Posterior vena cava (tissue), 2 donors: ENCODE results near the gene NKX2-1. TPM values are rescaled to one million over a fixed set of nuclear protein-coding genes. Genes with fewer than 3 reads are reported as not detected.

Source experiments
- DNase-seq: peaks from one replicate; pipeline ENCODE4 v3.0.0-alpha.2; 2020; ENCODE audit warnings: low spot score
- intact Hi-C, 2 donors: fragments of 100-400 bp; cut with DNase I; formaldehyde crosslinking; loops; one replicate each; pipeline versions ENCODE4 v1.14.1 to v1.14.2; 2022 to 2023
- total RNA-seq, 2 donors: library from RNA; stranded (reverse); fragmentation: NEBNext Ultra II Directional; extraction: Animal tissue kit (Norgen Biotek cat#: 25700); gene quantifications; one replicate each; pipeline ENCODE4 v1.2.1, GENCODE V29; 2021
- donor health status: DM: yes; HTN: yes; CAD: no.
- donor health status: DM: yes; HTN: yes; CAD: no.

The NKX2-1 gene
- total RNA-seq, 2 donors from 2014 or later = not detected

GRCh38 chr14:36518586-36519430, 1.2 kb downstream of the NKX2-1 start:
- intact Hi-C loops = no loop called here
- no peak for DNase-seq

DNA sequence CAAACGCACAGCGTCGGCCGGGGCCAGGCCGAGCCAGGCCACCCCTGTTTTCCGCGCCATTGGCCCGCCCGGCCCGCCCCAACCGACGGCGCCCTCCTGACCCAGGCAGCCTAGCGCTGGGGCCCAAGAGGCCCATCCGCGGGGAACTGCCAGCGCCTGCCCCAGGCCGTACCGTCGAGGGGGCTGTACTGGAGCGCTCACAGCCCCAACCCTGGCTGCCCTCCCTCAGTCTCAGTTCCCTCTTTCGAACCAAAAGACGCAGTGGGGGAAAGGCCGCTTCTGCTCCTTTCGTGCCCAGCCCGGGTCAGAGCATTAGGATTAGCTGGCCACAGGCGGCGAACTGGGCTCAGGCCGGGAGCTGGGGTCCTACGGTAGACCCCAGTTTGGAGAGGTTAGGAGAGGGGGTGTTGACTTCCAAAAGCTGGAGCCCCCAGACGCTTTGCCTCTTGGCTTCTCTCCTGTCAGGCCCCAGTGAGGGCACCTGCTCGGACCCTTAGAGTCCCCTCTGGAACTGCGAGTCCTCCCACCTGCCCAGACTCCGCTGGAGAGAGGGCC, 1.9 kb downstream of the NKX2-1 start:
- intact Hi-C loops = no loop called here
- DNase-seq = no peak

GRCh38 chr14:36517242-36518030, 2.6 kb downstream of the NKX2-1 start:
- intact Hi-C loops = no loop called here
- DNase-seq = no peak

- DNase-seq = no peak
- intact Hi-C loops = no loop called here
Measured at GRCh38 chr14:36516719-36517241, 3.3 kb downstream of the NKX2-1 start.

DNA sequence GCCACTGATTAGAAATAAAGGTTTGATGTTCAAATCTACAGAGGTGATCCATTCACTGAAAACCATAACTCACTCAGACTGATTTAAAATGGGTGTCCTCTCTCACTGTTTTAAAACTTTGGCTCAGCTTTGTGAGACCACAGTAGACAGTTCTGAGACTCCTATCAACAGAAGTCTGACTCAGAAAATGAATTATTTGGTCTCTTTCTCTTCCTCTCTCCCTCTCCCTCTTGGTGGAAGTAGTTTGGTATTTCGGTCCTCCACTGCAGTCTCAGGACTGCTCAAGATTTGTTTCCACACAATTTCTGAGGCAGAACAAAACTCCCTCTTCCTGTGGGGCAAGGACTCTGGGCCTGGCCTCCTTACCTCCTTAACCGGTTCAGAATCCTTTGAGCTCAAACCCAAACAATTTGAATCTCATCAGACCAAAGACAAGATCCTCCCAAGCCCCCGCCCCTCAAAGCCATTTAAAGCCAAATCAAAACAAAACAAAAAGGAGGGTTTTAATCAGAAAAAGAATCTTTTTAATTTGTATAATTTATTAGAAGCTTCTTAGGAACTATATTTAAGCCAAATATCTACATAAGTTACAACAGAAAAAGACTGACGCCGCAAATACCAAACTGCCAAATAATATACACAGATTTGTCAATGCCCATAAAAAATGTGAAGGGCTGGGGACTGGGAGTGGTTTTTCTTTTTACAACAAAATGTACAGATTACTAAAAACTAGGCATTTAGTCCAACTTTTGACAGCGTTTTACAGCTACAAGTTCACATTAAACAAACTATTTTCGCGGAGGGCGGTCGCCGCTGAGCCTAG, 3.9 kb downstream of the NKX2-1 start:
- intact Hi-C loops = no loop called here
- DNase-seq = no peak

DNA sequence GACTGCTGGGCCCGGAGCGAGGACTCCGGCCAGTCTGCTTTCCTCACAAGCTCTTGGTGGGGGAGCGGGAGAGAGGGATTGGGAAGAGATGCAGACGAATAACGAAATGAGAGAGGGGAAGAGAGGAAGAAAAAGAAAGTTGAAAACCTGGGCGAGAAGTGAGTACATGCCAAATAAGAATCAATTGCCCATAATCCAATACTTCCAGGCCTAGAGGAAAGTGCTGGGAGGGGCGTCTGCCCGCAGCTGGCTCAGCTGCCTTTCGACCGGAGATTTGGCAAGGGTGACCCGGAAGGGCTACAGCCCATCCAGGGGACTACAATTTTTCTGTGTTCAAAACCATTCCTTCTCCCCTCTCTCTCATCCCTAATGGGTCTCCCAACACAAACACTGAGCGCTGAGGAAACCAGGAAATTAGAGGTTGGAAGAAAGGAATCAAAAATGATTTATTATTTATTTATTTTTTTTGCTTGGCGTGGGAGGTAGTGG, 4.9 kb downstream of the NKX2-1 start:
- no peak for DNase-seq
- intact Hi-C loops = no loop called here

- intact Hi-C loops = no loop called here
- no peak for DNase-seq
Measured at GRCh38 chr14:36514278-36515104, 5.5 kb downstream of the NKX2-1 start.

GRCh38 chr14:36513451-36514277, 6.4 kb downstream of the NKX2-1 start:
- no peak for DNase-seq
- intact Hi-C loops = no loop called here

- intact Hi-C loops = no loop called here
- no peak for DNase-seq
Measured at GRCh38 chr14:36513012-36513420, 7.0 kb downstream of the NKX2-1 start.

GRCh38 chr14:36512585-36513003, 7.4 kb downstream of the NKX2-1 start:
- DNase-seq = no peak
- intact Hi-C loops = no loop called here

GRCh38 chr14:36511981-36512584, 7.9 kb downstream of the NKX2-1 start:
- DNase-seq = no peak
- intact Hi-C loops = no loop called here

GRCh38 chr14:36510874-36511273, 9.2 kb downstream of the NKX2-1 start:
- intact Hi-C loops = no loop called here
- no peak for DNase-seq

- intact Hi-C loops = no loop called here
- no peak for DNase-seq
Measured at GRCh38 chr14:36510078-36510799, 9.8 kb downstream of the NKX2-1 start.

GRCh38 chr14:36509069-36509917, 10.7 kb downstream of the NKX2-1 start:
- no peak for DNase-seq

GRCh38 chr14:36508418-36509068, 11.5 kb downstream of the NKX2-1 start:
- intact Hi-C loops = no loop called here
- DNase-seq = no peak

More at GRCh38 chr14:36509069-36509917, 10.7 kb downstream of the NKX2-1 start:
- intact Hi-C loops = no loop called here
